ENCODE data around the gene TMEM132D. TPM values are rescaled to one million over a fixed set of nuclear protein-coding genes. Genes with fewer than 3 reads are reported as not detected.

Gene TMEM132D
- polyA plus RNA-seq, 1 experiment: not detected

- no peak for TF ChIP-seq CTCF (IDR thresholded peaks at IDR 0.05; ENCODE audit: low read depth, low read length)
- Histone ChIP-seq H3K27me3 (ENCODE audit: control insufficient read depth, insufficient read depth, low read length) (no peaks in the 10 kb centered on the region), H3K27ac (ENCODE audit: low read depth, low read length) (no peak overlapping the region), H3K9me3 (ENCODE audit: control insufficient read depth, insufficient read depth, low read length) (peaks cover 57% of the 10 kb centered on the region), H3K4me3 (ENCODE audit: low read depth, low read length) (no peak overlapping the region)
- DNase-seq (ENCODE audit: low read depth, low spot score): no peak
- POLR2A ChIA-PET: no interaction called here
- CTCF ChIA-PET: no interaction called here
Measured at GRCh38 chr12:129489100-129489676, 414.6 kb downstream of the TMEM132D start.

GRCh38 chr12:129486931-129487330 is 416.9 kb downstream of the TMEM132D start:
- H3K4me3 ChIP-seq (ENCODE audit: low read depth, low read length): no peak overlapping the region
- DNase-seq (ENCODE audit: low read depth, low spot score): no peak
- TF ChIP-seq CTCF (IDR thresholded peaks at IDR 0.05; ENCODE audit: low read depth, low read length): no peak
- peaks cover 55% of the 10 kb centered on the region for H3K9me3 ChIP-seq (ENCODE audit: control insufficient read depth, insufficient read depth, low read length)
- POLR2A ChIA-PET: no interaction called here
- no peaks in the 10 kb centered on the region for H3K27me3 ChIP-seq (ENCODE audit: control insufficient read depth, insufficient read depth, low read length)
- no peak overlapping the region for H3K27ac ChIP-seq (ENCODE audit: low read depth, low read length)
- CTCF ChIA-PET: no interaction called here

GRCh38 chr12:129483111-129483893 is 420.5 kb downstream of the TMEM132D start:
- no peak for DNase-seq (ENCODE audit: low read depth, low spot score)
- no peaks in the 10 kb centered on the region for H3K27me3 ChIP-seq (ENCODE audit: control insufficient read depth, insufficient read depth, low read length)
- TF ChIP-seq CTCF (IDR thresholded peaks at IDR 0.05; ENCODE audit: low read depth, low read length): no peak
- ChIA-PET POLR2A (no interaction called here), CTCF (no interaction called here)
- no peak overlapping the region for H3K27ac ChIP-seq (ENCODE audit: low read depth, low read length)
- peaks cover 56% of the 10 kb centered on the region for H3K9me3 ChIP-seq (ENCODE audit: control insufficient read depth, insufficient read depth, low read length)
- H3K4me3 ChIP-seq (ENCODE audit: low read depth, low read length): no peak overlapping the region

- DNase-seq (ENCODE audit: low read depth, low spot score): no peak
- POLR2A ChIA-PET: no interaction called here
- Histone ChIP-seq H3K4me3 (ENCODE audit: low read depth, low read length) (no peak overlapping the region), H3K27me3 (ENCODE audit: control insufficient read depth, insufficient read depth, low read length) (no peaks in the 10 kb centered on the region), H3K9me3 (ENCODE audit: control insufficient read depth, insufficient read depth, low read length) (peaks cover 43% of the 10 kb centered on the region), H3K27ac (ENCODE audit: low read depth, low read length) (no peak overlapping the region)
- CTCF ChIA-PET: no interaction called here
- no peak for TF ChIP-seq CTCF (IDR thresholded peaks at IDR 0.05; ENCODE audit: low read depth, low read length)
Measured at GRCh38 chr12:129481921-129482320, 421.9 kb downstream of the TMEM132D start.

DNA sequence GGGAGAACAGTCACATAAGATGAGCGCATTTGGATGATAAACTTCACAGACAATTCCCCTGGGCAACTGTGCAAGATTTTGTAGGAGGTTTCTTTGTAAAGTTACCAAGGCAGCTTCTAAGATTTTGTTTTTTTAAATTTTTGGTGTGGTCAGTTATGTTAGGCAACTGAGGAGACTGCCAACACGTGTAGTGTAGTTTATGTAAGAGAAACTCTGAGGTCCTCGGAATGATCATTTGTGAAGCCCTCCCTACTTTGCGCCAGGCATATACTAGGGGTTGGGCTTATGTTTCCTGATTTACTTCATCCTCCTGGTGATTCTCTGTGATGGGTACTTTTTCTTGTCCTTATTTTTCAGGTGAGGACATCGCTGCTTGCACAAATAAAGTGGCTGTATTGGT is 433.6 kb downstream of the TMEM132D start:
- no peak for DNase-seq (ENCODE audit: low read depth, low spot score)
- Histone ChIP-seq H3K27ac (ENCODE audit: low read depth, low read length) (no peak overlapping the region), H3K27me3 (ENCODE audit: control insufficient read depth, insufficient read depth, low read length) (no peaks in the 10 kb centered on the region), H3K4me3 (ENCODE audit: low read depth, low read length) (no peak overlapping the region), H3K9me3 (ENCODE audit: control insufficient read depth, insufficient read depth, low read length) (peaks cover 25% of the 10 kb centered on the region)
- no peak for TF ChIP-seq CTCF (IDR thresholded peaks at IDR 0.05; ENCODE audit: low read depth, low read length)
- POLR2A ChIA-PET: no interaction called here
- CTCF ChIA-PET: no interaction called here

All from AG04450 (cell line).